Stimulated activated CD4-positive, alpha-beta T cell treated with anti-CD3 and anti-CD28 coated beads, TNF-alpha, amount 100 ng/mL, for 48 hours (primary cell): ENCODE results near the gene ODAD3.

ENCODE experiments used
- DNase-seq, 3 donors: peaks; one replicate each; pipeline ENCODE4 v3.0.0-alpha.2; 2020; ENCODE audit warnings: low read depth in 3 of 3

ODAD3 gene

DNA sequence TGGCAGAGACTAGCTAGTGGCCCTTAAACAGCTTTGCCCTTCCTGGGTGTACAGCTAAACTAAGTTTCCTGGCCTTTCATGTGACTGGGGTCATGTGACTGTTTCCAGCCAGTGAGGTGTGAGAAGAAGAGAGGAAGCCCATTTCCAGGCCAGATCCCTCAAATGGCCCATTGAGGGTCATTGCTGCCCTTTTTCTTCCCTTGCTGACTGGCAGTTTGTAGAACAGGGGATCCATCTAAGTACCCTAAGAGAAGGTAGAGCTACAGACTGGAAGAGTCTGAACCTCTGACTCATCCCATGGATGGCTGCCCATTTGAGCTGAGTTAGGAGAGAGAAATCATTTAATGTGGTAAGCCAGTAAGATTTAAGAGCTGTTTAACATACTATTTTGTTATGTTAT is 57.7 kb downstream of the ODAD3 start:
- DNase-seq, result peak in 1 of 3 donors; percentile 8

- DNase-seq, result peak in 2 of 3 donors; percentile 60 to 67
Measured at GRCh38 chr19:11375143-11375948, 59.6 kb downstream of the ODAD3 start.

- DNase-seq, result peak; percentile 89 to 96 (median 94)
Measured at GRCh38 chr19:11374433-11375142, 60.3 kb downstream of the ODAD3 start, which contains the start of gene SWSAP1. TSS of gene SWSAP1 (plus strand) at chr19:11374666. CDS start at chr19:11374681, 15 bp downstream.

- no peak for DNase-seq
Measured at GRCh38 chr19:11373885-11374432, 61.0 kb downstream of the ODAD3 start.

DNA sequence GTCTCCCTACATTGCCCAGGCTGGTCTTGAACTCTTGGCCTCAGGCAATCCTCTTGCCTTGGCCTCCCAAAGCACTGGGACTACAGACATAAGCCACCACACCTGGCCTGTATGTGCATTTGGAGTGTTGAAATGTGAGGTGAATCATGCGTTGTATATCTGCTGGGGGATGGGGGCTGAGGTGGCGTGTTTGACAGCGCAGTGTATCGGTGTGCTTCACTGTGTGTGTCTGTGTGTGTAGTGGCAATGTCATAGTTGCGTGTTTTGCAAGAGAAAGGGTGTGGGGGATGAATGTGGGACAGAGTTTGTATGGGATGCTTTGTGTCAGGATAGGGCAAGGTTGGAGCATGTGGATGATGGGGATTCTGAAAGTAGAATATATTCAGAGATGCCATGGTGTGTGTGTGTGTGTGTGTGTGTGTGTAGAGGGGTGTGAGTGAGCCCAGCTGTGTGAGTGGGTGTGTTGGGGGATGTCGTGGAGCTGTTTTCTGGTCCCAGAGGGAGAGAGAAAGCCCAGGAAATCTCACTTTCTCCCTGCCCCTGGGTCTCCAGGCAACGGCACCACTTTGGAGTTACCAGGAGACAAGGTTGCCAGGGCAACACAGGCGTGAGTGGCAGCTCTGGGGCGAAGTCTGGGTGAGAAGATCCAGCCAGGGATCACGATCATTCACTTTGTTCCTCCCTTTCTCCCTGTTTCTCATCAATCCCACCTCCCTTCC is 61.6 kb downstream of the ODAD3 start:
- DNase-seq, result no peak

DNA sequence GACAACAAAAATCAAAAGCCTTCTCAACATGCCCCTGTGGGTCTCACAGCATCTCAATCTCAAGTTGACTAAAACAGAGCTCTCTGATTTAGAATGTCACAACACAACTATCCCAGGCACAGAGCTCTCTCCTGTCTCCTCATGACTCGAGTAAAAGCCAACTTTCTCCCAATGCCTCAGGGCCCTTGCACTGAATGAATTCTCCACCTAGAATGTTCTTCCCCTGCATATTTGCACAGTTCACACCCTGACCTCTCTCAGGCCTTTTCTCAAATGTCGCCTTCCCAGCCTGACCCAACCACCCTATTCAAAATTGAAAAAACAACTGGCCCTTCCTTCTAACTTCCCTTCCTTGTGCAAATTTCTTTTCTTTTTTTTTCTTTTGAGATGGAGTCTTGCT is 64.2 kb downstream of the ODAD3 start:
- DNase-seq, result no peak
